Endothelial cell (in vitro differentiated cells): ENCODE results near the gene RAB11FIP4. TPM values are rescaled to one million over a fixed set of nuclear protein-coding genes. Genes with fewer than 3 reads are reported as not detected.

Source experiments
- DNase-seq: peaks from one replicate; pipeline ENCODE4 v3.0.0; 2021; ENCODE audit warnings: low spot score
- H3K27ac Mint-ChIP-seq: one replicate; pipeline ENCODE4 v1.8.0; 2021; ENCODE audit warnings: mixed read lengths, inconsistent platforms; ENCODE audit not compliant: unreplicated experiment
- H3K27me3 Mint-ChIP-seq: one replicate; pipeline ENCODE4 v1.8.0; 2021; ENCODE audit warnings: mild to moderate bottlenecking, moderate library complexity, mixed read lengths, inconsistent platforms; ENCODE audit not compliant: unreplicated experiment
- H3K36me3 Mint-ChIP-seq: one replicate; pipeline ENCODE4 v1.8.0; 2021; ENCODE audit warnings: mild to moderate bottlenecking, low read depth, mixed read lengths, inconsistent platforms; ENCODE audit not compliant: unreplicated experiment
- H3K4me1 Mint-ChIP-seq: one replicate; pipeline ENCODE4 v1.8.0; 2021; ENCODE audit warnings: mild to moderate bottlenecking, mixed read lengths, inconsistent platforms; ENCODE audit not compliant: unreplicated experiment
- H3K4me3 Mint-ChIP-seq: one replicate; pipeline ENCODE4 v1.8.0; 2021; ENCODE audit warnings: mild to moderate bottlenecking, mixed read lengths, inconsistent platforms; ENCODE audit not compliant: unreplicated experiment
- H3K9me3 Mint-ChIP-seq: one replicate; pipeline ENCODE4 v1.8.0; 2021; ENCODE audit warnings: mixed read lengths, inconsistent platforms; ENCODE audit not compliant: unreplicated experiment
- CTCF ChIP-seq: fragments of 200-600 bp; sonication (generic); IDR thresholded peaks from one replicate; pipeline ENCODE4 v1.5.0; 2021; ENCODE audit warnings: antibody characterized with exemption; ENCODE audit not compliant: unreplicated experiment
- total RNA-seq: library from RNA; stranded (reverse); fragmentation: NEBNext Ultra II Directional; extraction: Animal tissue kit (Norgen Biotek cat#: 25700); gene quantifications from one replicate; pipeline ENCODE4 v1.2.1, GENCODE V29; 2021; ENCODE audit not compliant: unreplicated experiment

The RAB11FIP4 gene
- total RNA-seq, 1 donor from 2014 or later, result 0.92 TPM

- no peaks in the 10 kb centered on the region for H3K36me3 Mint-ChIP-seq
- no peak overlapping the region for H3K27ac Mint-ChIP-seq
- no peak for TF ChIP-seq CTCF
- H3K4me3 Mint-ChIP-seq, result no peak overlapping the region
- H3K4me1 Mint-ChIP-seq, result peaks cover 5% of the 10 kb centered on the region
- H3K27me3 Mint-ChIP-seq, result peaks cover 5% of the 10 kb centered on the region
- no peak for DNase-seq
- no peaks in the 10 kb centered on the region for H3K9me3 Mint-ChIP-seq
These were observed 152.7 kb downstream of the RAB11FIP4 start for GRCh38 chr17:31544186-31544585.

- H3K36me3 Mint-ChIP-seq, result peaks cover 6% of the 10 kb centered on the region
- H3K27ac Mint-ChIP-seq, result no peak overlapping the region
- DNase-seq, result no peak
- no peaks in the 10 kb centered on the region for H3K9me3 Mint-ChIP-seq
- no peak overlapping the region for H3K4me3 Mint-ChIP-seq
- TF ChIP-seq CTCF, result no peak
- H3K27me3 Mint-ChIP-seq, result peaks cover 10% of the 10 kb centered on the region
- peaks cover 7% of the 10 kb centered on the region for H3K4me1 Mint-ChIP-seq
These were observed 155.2 kb downstream of the RAB11FIP4 start for GRCh38 chr17:31546650-31547049.

GRCh38 chr17:31548709-31549108, 157.2 kb downstream of the RAB11FIP4 start:
- Mint-ChIP-seq H3K36me3 (peaks cover 6% of the 10 kb centered on the region), H3K4me3 (peak overlapping the region; percentile 88), H3K9me3 (no peaks in the 10 kb centered on the region), H3K27me3 (peaks cover 10% of the 10 kb centered on the region), H3K27ac (peak overlapping the region; percentile 52), H3K4me1 (peaks cover 13% of the 10 kb centered on the region)
- no peak for DNase-seq
- no peak for TF ChIP-seq CTCF

- peak overlapping the region; percentile 52 for H3K27ac Mint-ChIP-seq
- H3K9me3 Mint-ChIP-seq, result no peaks in the 10 kb centered on the region
- H3K4me3 Mint-ChIP-seq, result peak overlapping the region; percentile 88
- peaks cover 10% of the 10 kb centered on the region for H3K27me3 Mint-ChIP-seq
- peaks cover 13% of the 10 kb centered on the region for H3K4me1 Mint-ChIP-seq
- no peak for TF ChIP-seq CTCF
- H3K36me3 Mint-ChIP-seq, result peaks cover 6% of the 10 kb centered on the region
- no peak for DNase-seq
These were observed 157.6 kb downstream of the RAB11FIP4 start for GRCh38 chr17:31549121-31549524.

- Mint-ChIP-seq H3K27ac (peak overlapping the region; percentile 25), H3K36me3 (peaks cover 6% of the 10 kb centered on the region), H3K9me3 (no peaks in the 10 kb centered on the region), H3K4me1 (peaks cover 13% of the 10 kb centered on the region), H3K27me3 (peaks cover 10% of the 10 kb centered on the region), H3K4me3 (peak overlapping the region; percentile 84)
- DNase-seq, result peak; percentile 91
- no peak for TF ChIP-seq CTCF
These were observed 158.3 kb downstream of the RAB11FIP4 start for GRCh38 chr17:31549525-31550388.
